Panc1 (cell line): ENCODE data around the gene SHC3.

Experiments
- CTCF ChIP-seq: fragments of 450-650 bp; IDR thresholded peaks from 2 replicates; pipeline ENCODE4 v1.5.1; 2017; ENCODE audit warnings: mild to moderate bottlenecking
- TCF7L2 ChIP-seq: IDR thresholded peaks from 2 replicates; pipeline ENCODE4 v1.6.1; 2011; ENCODE audit warnings: mild to moderate bottlenecking, low read depth, low read length, inconsistent platforms

- TF ChIP-seq CTCF, result no peak
- TF ChIP-seq TCF7L2, result no peak
Observed at GRCh38 chr9:89109666-89110065, 69.0 kb downstream of the SHC3 start.
